Cardiac fibroblast (primary cell): ENCODE results near the gene CRTAC1.

Experiments used
- DNase-seq, 2 donors: peaks; one replicate each; pipeline versions ENCODE4 v3.0.0 to v3.0.0-alpha.2; 2010; ENCODE audit warnings: low read depth in 2 of 2
- H3K4me3 ChIP-seq, 2 donors: replicated peaks in 1 of 2; 1 replicate in 1 of 2; 2 replicates in 1 of 2; pipeline ENCODE4 v1.5.1; 2011; ENCODE audit warnings: low read depth in 2 of 2, low read length in 2 of 2, mild to moderate bottlenecking in 2 of 2, moderate library complexity in 1 of 2
- TF ChIP-seq, protein P1 (sequence below): IDR thresholded peaks from one replicate; pipeline ENCODE4 v1.5.1; 2011; ENCODE audit warnings: low read depth, mild to moderate bottlenecking, low read length, inconsistent platforms

CRTAC1 gene

DNA sequence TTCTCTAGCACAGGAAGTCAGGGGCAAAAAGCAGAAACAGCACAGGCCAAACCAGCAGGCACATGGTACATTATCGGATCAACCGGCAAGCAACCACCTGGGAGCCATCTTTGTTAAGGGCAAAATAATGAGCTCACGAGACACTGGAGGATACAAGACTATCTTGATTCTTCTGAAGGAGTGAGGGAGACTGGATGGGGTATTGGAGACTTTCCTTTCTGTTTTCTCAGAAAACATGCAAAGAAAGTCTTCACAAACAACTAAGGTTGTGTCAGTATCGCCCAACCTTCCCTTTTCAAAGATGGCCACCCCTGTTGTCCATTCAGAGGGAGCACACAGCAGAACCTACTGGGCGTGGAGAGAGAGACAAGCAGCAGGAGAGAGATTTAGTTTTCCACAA lies 151.2 kb downstream of the CRTAC1 start:
- no peak overlapping the region for H3K4me3 ChIP-seq
- TF ChIP-seq, protein P1, sequence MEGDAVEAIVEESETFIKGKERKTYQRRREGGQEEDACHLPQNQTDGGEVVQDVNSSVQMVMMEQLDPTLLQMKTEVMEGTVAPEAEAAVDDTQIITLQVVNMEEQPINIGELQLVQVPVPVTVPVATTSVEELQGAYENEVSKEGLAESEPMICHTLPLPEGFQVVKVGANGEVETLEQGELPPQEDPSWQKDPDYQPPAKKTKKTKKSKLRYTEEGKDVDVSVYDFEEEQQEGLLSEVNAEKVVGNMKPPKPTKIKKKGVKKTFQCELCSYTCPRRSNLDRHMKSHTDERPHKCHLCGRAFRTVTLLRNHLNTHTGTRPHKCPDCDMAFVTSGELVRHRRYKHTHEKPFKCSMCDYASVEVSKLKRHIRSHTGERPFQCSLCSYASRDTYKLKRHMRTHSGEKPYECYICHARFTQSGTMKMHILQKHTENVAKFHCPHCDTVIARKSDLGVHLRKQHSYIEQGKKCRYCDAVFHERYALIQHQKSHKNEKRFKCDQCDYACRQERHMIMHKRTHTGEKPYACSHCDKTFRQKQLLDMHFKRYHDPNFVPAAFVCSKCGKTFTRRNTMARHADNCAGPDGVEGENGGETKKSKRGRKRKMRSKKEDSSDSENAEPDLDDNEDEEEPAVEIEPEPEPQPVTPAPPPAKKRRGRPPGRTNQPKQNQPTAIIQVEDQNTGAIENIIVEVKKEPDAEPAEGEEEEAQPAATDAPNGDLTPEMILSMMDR, result no peak
- no peak for DNase-seq

DNA sequence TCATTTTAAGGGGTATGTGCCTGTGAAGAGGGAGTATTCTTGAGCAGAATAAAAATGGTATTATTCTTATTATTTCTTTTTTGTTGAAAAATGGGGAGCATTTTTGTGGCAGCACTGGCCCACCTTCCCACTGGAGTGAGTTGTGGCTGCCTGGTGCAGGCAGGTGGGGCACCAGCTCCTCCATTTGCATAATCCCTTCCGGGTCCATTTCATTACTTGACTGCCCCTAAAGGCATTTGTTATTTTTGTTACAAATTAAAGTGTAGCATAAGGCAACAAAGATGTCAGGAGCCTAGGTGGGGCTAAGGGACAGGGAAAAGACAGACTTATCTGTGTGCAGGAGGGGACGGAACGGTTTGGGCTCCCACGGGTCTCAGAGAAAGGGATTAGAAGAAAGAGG lies 154.0 kb downstream of the CRTAC1 start:
- H3K4me3 ChIP-seq, result no peak overlapping the region
- DNase-seq, result no peak
- TF ChIP-seq, protein P1, result no peak

DNA sequence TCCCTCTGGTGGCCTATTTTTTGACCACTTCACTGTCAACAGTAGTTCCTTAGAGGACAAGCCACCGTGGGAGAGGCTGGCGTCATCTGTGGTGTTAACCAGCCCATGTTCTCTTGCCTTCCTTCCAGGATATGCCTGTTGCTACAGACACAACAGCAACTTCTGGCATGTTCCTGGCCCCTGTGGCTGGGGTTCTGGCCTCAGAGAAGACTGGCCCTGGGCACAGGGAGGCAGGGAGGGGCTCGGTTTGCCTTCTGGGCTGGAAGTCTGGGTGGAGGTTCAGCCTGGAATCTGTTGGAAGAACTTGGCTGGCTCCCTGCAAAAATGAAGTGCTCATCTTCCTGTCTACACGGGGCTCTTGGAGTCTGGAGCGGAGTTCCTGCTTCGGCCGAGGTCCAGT lies 155.0 kb downstream of the CRTAC1 start:
- H3K4me3 ChIP-seq, result no peak overlapping the region
- DNase-seq, result no peak
- TF ChIP-seq, protein P1, result no peak

DNA sequence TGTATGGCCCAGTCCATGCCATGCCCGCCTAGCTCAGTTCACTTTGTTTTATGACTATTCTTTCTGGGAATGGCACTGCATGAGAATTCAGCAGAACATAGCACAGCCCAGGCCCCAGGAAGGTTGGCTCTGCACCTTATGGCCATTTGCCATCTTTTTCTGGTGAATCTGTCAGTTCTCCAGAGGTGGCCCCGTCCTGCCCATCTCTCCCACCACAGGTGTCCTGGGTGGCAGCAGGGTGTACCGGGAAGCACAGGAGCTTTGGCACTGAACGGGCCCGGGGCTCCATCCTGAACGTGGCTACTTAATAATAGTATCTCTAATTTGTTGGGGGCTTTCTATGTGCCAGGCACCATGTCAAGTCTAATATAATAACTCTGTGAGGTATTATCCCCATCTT lies 156.1 kb downstream of the CRTAC1 start:
- TF ChIP-seq, protein P1, result no peak
- no peak for DNase-seq
- H3K4me3 ChIP-seq, result no peak overlapping the region

DNA sequence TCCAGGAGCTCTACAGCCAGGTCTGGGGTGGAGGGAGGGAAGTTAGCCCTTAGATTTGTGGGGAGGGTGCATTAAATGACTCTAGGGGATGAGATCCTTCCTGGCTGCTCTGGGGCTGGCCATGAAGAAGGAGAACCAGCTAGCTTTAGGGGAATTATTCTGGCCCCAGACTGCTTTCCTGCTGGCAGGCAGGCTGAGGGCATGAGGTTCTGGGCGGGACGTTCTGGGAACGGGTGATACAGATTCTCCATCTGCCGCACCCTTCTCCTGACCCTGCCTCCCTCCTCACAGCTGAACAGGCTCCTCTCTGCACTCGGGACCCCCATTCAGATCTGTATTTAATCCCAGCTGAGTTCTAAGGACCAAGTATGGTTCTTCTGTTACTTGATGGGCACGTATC lies 156.9 kb downstream of the CRTAC1 start:
- no peak overlapping the region for H3K4me3 ChIP-seq
- TF ChIP-seq, protein P1, result no peak
- DNase-seq, result no peak

DNA sequence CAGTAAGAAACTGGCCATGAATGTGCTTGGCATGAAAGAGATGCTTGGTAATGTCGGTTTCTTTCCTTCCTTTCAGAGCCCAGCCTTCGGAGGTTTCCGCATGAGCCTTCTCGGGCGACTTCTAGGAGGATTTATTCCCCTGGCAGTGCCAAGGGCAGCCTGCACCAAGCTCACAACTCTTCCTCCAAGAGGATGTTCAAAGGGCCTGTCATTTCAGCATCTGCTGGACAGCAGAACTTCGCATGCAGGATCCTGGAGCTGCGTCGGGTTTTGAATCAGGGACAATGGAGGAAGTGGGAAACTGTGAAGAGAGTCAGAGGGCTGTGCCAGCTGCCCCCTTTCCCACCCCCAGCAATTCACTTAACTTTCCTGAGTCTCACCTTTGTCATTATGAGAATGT lies 159.4 kb downstream of the CRTAC1 start:
- TF ChIP-seq, protein P1, result no peak
- H3K4me3 ChIP-seq, result no peak overlapping the region
- DNase-seq, result no peak
